H1 (cell line): ENCODE results near the gene NBEA. TPM values are rescaled to one million over a fixed set of nuclear protein-coding genes. Genes with fewer than 3 reads are reported as not detected.

ENCODE experiments used
- ZNF274 ChIP-seq: IDR thresholded peaks from 2 replicates; pipeline ENCODE4 v1.7.0; 2012; ENCODE audit warnings: low read length, borderline replicate concordance; ENCODE audit errors: extremely low read depth
- polyA plus RNA-seq, 7 experiments: library from polyadenylated mRNA; depleted of rRNA in 3 of 7; stranded (reverse) in 5 of 7; unstranded in 2 of 7; fragments of >200 nt in 5 of 7; fragments of 200-250 nt in 2 of 7; gene quantifications; 1 replicate in 5 of 7; 2 replicates in 1 of 7; 4 replicates in 1 of 7; pipeline versions ENCODE4 v1.2.1 to v1.2.3, GENCODE V29; 2011 to 2013; ENCODE audit warnings: missing spikeins in 2 of 7, mixed read lengths in 2 of 7
- total RNA-seq: library from RNA; stranded (reverse); fragmentation: NEBNext Ultra II Directional; extraction: Animal tissue kit (Norgen Biotek cat#: 25700); gene quantifications from 2 replicates; pipeline ENCODE4 v1.2.1, GENCODE V29; 2021
- TF ChIP-seq, protein P1 (sequence below): fragments of 300-600 bp; sonication (generic); IDR thresholded peaks from 2 replicates; pipeline ENCODE4 v1.7.1; 2012; ENCODE audit warnings: low read length, moderate library complexity, mild to moderate bottlenecking, inconsistent platforms; ENCODE audit not compliant: insufficient replicate concordance

NBEA gene
- total and polyA plus RNA-seq, 2 of the 8 experiments (the other 6 are each of a cell fraction or from before 2014, with no cell fraction given): 14.2 to 21.5 TPM

DNA sequence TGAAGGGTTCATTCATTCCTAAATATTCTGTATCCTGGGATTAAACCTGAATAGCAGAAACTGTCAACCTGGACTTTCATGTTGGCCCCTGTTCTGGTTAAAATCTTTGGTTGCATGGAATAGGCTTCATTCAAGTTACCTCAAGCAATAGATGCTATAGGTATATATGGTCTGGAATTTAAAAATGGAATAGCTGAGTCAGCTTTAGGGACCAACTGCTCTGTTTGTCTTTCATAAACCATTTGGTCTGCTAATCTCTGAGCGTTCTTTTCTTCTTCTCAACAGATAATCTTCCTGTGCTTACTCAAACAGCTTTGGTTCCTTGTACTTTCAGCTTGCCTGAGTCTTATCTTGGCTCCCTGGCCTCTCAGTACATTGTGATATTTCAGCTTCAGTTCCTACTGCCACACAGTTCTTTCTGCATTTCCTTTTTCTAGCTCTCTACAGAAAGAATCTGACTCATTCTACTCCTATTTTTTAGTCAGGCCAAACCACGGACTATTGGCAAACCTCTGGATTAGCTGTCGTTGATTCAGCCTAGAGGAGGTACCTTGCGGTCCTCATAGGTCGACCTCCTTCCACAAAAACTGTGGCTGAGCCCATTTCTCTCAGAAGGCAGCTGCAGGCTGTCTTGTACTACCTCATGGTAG is 570.3 kb downstream of the NBEA start (continued):
- TF ChIP-seq, protein P1, sequence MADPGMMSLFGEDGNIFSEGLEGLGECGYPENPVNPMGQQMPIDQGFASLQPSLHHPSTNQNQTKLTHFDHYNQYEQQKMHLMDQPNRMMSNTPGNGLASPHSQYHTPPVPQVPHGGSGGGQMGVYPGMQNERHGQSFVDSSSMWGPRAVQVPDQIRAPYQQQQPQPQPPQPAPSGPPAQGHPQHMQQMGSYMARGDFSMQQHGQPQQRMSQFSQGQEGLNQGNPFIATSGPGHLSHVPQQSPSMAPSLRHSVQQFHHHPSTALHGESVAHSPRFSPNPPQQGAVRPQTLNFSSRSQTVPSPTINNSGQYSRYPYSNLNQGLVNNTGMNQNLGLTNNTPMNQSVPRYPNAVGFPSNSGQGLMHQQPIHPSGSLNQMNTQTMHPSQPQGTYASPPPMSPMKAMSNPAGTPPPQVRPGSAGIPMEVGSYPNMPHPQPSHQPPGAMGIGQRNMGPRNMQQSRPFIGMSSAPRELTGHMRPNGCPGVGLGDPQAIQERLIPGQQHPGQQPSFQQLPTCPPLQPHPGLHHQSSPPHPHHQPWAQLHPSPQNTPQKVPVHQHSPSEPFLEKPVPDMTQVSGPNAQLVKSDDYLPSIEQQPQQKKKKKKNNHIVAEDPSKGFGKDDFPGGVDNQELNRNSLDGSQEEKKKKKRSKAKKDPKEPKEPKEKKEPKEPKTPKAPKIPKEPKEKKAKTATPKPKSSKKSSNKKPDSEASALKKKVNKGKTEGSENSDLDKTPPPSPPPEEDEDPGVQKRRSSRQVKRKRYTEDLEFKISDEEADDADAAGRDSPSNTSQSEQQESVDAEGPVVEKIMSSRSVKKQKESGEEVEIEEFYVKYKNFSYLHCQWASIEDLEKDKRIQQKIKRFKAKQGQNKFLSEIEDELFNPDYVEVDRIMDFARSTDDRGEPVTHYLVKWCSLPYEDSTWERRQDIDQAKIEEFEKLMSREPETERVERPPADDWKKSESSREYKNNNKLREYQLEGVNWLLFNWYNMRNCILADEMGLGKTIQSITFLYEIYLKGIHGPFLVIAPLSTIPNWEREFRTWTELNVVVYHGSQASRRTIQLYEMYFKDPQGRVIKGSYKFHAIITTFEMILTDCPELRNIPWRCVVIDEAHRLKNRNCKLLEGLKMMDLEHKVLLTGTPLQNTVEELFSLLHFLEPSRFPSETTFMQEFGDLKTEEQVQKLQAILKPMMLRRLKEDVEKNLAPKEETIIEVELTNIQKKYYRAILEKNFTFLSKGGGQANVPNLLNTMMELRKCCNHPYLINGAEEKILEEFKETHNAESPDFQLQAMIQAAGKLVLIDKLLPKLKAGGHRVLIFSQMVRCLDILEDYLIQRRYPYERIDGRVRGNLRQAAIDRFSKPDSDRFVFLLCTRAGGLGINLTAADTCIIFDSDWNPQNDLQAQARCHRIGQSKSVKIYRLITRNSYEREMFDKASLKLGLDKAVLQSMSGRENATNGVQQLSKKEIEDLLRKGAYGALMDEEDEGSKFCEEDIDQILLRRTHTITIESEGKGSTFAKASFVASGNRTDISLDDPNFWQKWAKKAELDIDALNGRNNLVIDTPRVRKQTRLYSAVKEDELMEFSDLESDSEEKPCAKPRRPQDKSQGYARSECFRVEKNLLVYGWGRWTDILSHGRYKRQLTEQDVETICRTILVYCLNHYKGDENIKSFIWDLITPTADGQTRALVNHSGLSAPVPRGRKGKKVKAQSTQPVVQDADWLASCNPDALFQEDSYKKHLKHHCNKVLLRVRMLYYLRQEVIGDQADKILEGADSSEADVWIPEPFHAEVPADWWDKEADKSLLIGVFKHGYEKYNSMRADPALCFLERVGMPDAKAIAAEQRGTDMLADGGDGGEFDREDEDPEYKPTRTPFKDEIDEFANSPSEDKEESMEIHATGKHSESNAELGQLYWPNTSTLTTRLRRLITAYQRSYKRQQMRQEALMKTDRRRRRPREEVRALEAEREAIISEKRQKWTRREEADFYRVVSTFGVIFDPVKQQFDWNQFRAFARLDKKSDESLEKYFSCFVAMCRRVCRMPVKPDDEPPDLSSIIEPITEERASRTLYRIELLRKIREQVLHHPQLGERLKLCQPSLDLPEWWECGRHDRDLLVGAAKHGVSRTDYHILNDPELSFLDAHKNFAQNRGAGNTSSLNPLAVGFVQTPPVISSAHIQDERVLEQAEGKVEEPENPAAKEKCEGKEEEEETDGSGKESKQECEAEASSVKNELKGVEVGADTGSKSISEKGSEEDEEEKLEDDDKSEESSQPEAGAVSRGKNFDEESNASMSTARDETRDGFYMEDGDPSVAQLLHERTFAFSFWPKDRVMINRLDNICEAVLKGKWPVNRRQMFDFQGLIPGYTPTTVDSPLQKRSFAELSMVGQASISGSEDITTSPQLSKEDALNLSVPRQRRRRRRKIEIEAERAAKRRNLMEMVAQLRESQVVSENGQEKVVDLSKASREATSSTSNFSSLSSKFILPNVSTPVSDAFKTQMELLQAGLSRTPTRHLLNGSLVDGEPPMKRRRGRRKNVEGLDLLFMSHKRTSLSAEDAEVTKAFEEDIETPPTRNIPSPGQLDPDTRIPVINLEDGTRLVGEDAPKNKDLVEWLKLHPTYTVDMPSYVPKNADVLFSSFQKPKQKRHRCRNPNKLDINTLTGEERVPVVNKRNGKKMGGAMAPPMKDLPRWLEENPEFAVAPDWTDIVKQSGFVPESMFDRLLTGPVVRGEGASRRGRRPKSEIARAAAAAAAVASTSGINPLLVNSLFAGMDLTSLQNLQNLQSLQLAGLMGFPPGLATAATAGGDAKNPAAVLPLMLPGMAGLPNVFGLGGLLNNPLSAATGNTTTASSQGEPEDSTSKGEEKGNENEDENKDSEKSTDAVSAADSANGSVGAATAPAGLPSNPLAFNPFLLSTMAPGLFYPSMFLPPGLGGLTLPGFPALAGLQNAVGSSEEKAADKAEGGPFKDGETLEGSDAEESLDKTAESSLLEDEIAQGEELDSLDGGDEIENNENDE: no peak
- TF ChIP-seq ZNF274: no peak
